SIG-M5 treated with dmso at 0.1 percent for 504 hours (cell line): ENCODE results near the gene UHRF1.

Source experiments
- DNase-seq: peaks from one replicate; lab custom pipeline; 2025; ENCODE audit not compliant: unreplicated experiment; lab: John Stamatoyannopoulos, UW

The UHRF1 gene

GRCh38 chr19:4897146-4897545 lies 12.2 kb upstream of the UHRF1 start:
- DNase-seq = no peak

- peak; percentile 60 for DNase-seq
Observed at GRCh38 chr19:4900879-4901278, 8.4 kb upstream of the UHRF1 start.

GRCh38 chr19:4902796-4903195 lies 6.5 kb upstream of the UHRF1 start, which contains the start of gene ARRDC5:
Gene ARRDC5, minus strand, starts transcription at chr19:4902896. Its CDS starts 71 bp downstream, at chr19:4902825.
- no peak for DNase-seq

- no peak for DNase-seq
Observed at GRCh38 chr19:4904481-4904880, 4.8 kb upstream of the UHRF1 start.

GRCh38 chr19:4906963-4907362 lies 2.3 kb upstream of the UHRF1 start:
- no peak for DNase-seq

GRCh38 chr19:4908360-4908759 lies 941 bp upstream of the UHRF1 start:
- DNase-seq = no peak

- DNase-seq = no peak
Observed at GRCh38 chr19:4908781-4909155, 533 bp upstream of the UHRF1 start.

- peak; percentile 86 for DNase-seq
Observed at GRCh38 chr19:4909897-4910593, 744 bp downstream of the UHRF1 start.

- peak; percentile 76 for DNase-seq
Observed at GRCh38 chr19:4910594-4911281, 1.4 kb downstream of the UHRF1 start.

GRCh38 chr19:4911314-4911713 lies 2.0 kb downstream of the UHRF1 start:
- DNase-seq = no peak

GRCh38 chr19:4911786-4912672 lies 2.7 kb downstream of the UHRF1 start:
- DNase-seq = peak; percentile 76

- no peak for DNase-seq
Observed at GRCh38 chr19:4913996-4914735, 4.9 kb downstream of the UHRF1 start.

- peak; percentile 51 for DNase-seq
Observed at GRCh38 chr19:4914736-4915501, 5.6 kb downstream of the UHRF1 start.

- no peak for DNase-seq
Observed at GRCh38 chr19:4916292-4917082, 7.2 kb downstream of the UHRF1 start.

GRCh38 chr19:4922530-4923275 lies 13.4 kb downstream of the UHRF1 start:
- DNase-seq = peak; percentile 16

- no peak for DNase-seq
Observed at GRCh38 chr19:4923276-4923747, 14.0 kb downstream of the UHRF1 start.

- no peak for DNase-seq
Observed at GRCh38 chr19:4929186-4929585, 19.9 kb downstream of the UHRF1 start.

- DNase-seq = no peak
Observed at GRCh38 chr19:4930664-4931063, 21.4 kb downstream of the UHRF1 start.

- no peak for DNase-seq
Observed at GRCh38 chr19:4932711-4933110, 23.4 kb downstream of the UHRF1 start.
